ENCODE results near the gene FPR1. TPM values are rescaled to one million over a fixed set of nuclear protein-coding genes. Genes with fewer than 3 reads are reported as not detected.

The FPR1 gene
- total RNA-seq, 2 experiments from 2014 or later: 1.2 to 1.9 TPM

DNA sequence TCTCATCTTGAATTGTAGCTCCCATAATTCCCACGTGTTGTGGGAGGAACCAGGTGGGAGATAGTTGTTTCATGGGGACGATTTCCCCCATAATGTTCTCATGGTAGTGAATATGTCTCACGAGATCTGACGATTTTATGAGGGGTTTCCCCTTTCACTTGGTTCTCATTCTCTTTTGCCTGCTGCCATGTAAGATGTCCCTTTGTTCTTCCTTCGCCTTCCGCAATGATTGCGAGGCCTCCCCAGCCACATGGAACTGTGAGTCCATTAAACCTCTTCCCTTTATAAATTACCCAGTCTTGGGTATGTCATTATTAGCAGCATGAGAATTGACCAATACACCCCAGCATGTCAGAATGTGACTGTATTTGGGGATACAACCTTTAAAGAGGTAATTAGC lies 3.9 kb upstream of the FPR1 start:
- Mint-ChIP-seq H3K9me3 (peaks cover 3% of the 10 kb centered on the region), H3K36me3 (ENCODE audit: low read depth) (no peaks in the 10 kb centered on the region), H3K4me3 (no peak overlapping the region), H3K27ac (no peak overlapping the region), H3K27me3 (peaks cover 20% of the 10 kb centered on the region), H3K4me1 (ENCODE audit: low read depth) (no peaks in the 10 kb centered on the region)
- DNase-seq (no peak), ATAC-seq (ENCODE audit: poor library complexity) (no peak)
- POLR2A ChIA-PET: no interaction called here
- CTCF ChIA-PET: no interaction called here
- no peaks in the 10 kb centered on the region for H3K4me1 ChIP-seq (ENCODE audit: insufficient read depth, low read length)
- no peaks in the 10 kb centered on the region for H3K27me3 ChIP-seq (ENCODE audit: control insufficient read depth in 1 of 2, insufficient read depth in 2 of 2, low read length in 2 of 2)
- no peak overlapping the region for H3K27ac ChIP-seq (ENCODE audit: low read depth in 1 of 2, low read length in 2 of 2)
- no peaks in the 10 kb centered on the region for H3K9me3 ChIP-seq (ENCODE audit: control insufficient read depth in 1 of 2, insufficient read depth in 1 of 2, low read length in 2 of 2)
- no peak overlapping the region for H3K4me3 ChIP-seq (ENCODE audit: low read length)
- H3K36me3 ChIP-seq (ENCODE audit: insufficient read depth, low read length): no peaks in the 10 kb centered on the region
- intact Hi-C loops (cut with DNase I, micrococcal nuclease): no loop called here
- TF ChIP-seq, protein P1, sequence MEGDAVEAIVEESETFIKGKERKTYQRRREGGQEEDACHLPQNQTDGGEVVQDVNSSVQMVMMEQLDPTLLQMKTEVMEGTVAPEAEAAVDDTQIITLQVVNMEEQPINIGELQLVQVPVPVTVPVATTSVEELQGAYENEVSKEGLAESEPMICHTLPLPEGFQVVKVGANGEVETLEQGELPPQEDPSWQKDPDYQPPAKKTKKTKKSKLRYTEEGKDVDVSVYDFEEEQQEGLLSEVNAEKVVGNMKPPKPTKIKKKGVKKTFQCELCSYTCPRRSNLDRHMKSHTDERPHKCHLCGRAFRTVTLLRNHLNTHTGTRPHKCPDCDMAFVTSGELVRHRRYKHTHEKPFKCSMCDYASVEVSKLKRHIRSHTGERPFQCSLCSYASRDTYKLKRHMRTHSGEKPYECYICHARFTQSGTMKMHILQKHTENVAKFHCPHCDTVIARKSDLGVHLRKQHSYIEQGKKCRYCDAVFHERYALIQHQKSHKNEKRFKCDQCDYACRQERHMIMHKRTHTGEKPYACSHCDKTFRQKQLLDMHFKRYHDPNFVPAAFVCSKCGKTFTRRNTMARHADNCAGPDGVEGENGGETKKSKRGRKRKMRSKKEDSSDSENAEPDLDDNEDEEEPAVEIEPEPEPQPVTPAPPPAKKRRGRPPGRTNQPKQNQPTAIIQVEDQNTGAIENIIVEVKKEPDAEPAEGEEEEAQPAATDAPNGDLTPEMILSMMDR (IDR thresholded peaks at IDR 0.05): no peak

DNA sequence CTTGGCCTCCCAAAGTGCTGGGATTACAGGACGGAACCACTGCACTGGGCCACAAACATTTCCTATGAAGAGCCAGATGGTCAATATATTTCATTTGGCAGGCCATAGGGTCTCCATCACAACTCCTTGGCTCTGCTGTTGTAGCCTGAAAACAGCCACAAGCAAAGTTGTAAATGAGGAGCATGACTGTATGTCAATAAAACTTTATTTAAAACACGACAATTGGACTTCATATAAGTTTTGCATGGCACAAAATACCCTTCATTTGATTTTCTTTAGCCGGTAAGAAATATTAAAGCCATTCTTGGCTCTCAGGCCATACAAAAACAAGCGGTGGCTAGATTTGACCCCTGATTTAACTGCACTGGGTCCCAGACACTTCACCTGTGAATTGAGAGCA lies 3.1 kb upstream of the FPR1 start:
- no peaks in the 10 kb centered on the region for H3K4me1 Mint-ChIP-seq (ENCODE audit: low read depth)
- no peak overlapping the region for H3K4me3 Mint-ChIP-seq
- peaks cover 2% of the 10 kb centered on the region for H3K9me3 Mint-ChIP-seq
- TF ChIP-seq, protein P1 (IDR thresholded peaks at IDR 0.05): no peak
- H3K36me3 ChIP-seq (ENCODE audit: insufficient read depth, low read length): no peaks in the 10 kb centered on the region
- no peak overlapping the region for H3K27ac Mint-ChIP-seq
- ChIA-PET CTCF (no interaction called here), POLR2A (no interaction called here)
- no peaks in the 10 kb centered on the region for H3K36me3 Mint-ChIP-seq (ENCODE audit: low read depth)
- DNase-seq: no peak
- no peaks in the 10 kb centered on the region for H3K27me3 ChIP-seq (ENCODE audit: control insufficient read depth in 1 of 2, insufficient read depth in 2 of 2, low read length in 2 of 2)
- H3K4me1 ChIP-seq (ENCODE audit: insufficient read depth, low read length): no peaks in the 10 kb centered on the region
- intact Hi-C loops (cut with DNase I, micrococcal nuclease): no loop called here
- H3K4me3 ChIP-seq (ENCODE audit: low read length): no peak overlapping the region
- peaks cover 20% of the 10 kb centered on the region for H3K27me3 Mint-ChIP-seq
- no peaks in the 10 kb centered on the region for H3K9me3 ChIP-seq (ENCODE audit: control insufficient read depth in 1 of 2, insufficient read depth in 1 of 2, low read length in 2 of 2)
- H3K27ac ChIP-seq (ENCODE audit: low read depth in 1 of 2, low read length in 2 of 2): no peak overlapping the region
- ATAC-seq (ENCODE audit: poor library complexity): no peak

DNA sequence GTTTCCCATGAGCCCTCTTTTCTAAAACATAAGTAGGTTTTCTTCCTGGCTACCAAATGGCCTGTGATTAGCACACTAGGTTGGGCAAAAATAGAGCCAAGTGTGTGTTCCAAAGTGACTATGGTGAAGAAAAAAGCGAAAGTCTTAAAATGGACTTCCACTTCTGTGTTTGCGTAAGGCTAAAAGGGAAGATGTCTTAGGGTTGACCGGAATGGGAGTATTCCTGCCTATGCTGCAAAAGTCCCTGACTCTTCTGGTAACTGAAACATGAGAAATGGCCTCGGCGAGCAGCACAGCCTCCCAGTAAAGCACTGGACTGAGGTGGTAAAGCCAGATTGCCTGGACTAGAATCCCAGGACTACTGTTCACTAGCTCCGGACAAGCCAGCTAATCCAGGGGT lies 2.4 kb upstream of the FPR1 start:
- Mint-ChIP-seq H3K4me1 (ENCODE audit: low read depth) (no peaks in the 10 kb centered on the region), H3K36me3 (ENCODE audit: low read depth) (no peaks in the 10 kb centered on the region), H3K4me3 (no peak overlapping the region), H3K9me3 (no peaks in the 10 kb centered on the region), H3K27me3 (peaks cover 20% of the 10 kb centered on the region), H3K27ac (no peak overlapping the region)
- TF ChIP-seq, protein P1 (IDR thresholded peaks at IDR 0.05): no peak
- H3K27ac ChIP-seq (ENCODE audit: low read depth in 1 of 2, low read length in 2 of 2): no peak overlapping the region
- H3K9me3 ChIP-seq (ENCODE audit: control insufficient read depth in 1 of 2, insufficient read depth in 1 of 2, low read length in 2 of 2): no peaks in the 10 kb centered on the region
- DNase-seq (peak in 2 of 14 experiments; percentile 42), ATAC-seq (ENCODE audit: poor library complexity) (no peak)
- ChIA-PET CTCF (no interaction called here), POLR2A (no interaction called here)
- intact Hi-C loops (cut with DNase I, micrococcal nuclease): no loop called here
- no peaks in the 10 kb centered on the region for H3K4me1 ChIP-seq (ENCODE audit: insufficient read depth, low read length)
- no peak overlapping the region for H3K4me3 ChIP-seq (ENCODE audit: low read length)
- no peaks in the 10 kb centered on the region for H3K27me3 ChIP-seq (ENCODE audit: control insufficient read depth in 1 of 2, insufficient read depth in 2 of 2, low read length in 2 of 2)
- H3K36me3 ChIP-seq (ENCODE audit: insufficient read depth, low read length): no peaks in the 10 kb centered on the region
